Left cardiac atrium (tissue), 4 donors: ENCODE results near the gene RIOK1. TPM values are rescaled to one million over a fixed set of nuclear protein-coding genes. Genes with fewer than 3 reads are reported as not detected.
"Not testable (repeated sequence)": the region's sequence is repeated elsewhere in the genome, so short reads cannot be mapped to it uniquely, and the experiment has no call there.

ENCODE experiments used
- ATAC-seq, 2 donors: fragments of 200-7000 bp; cut with Tn5 transposase; one replicate each; pipeline ENCODE4 v1.9.1; 2020; ENCODE audit warnings: mild to moderate bottlenecking in 2 of 2, moderate library complexity in 2 of 2
- DNase-seq: peaks from one replicate; pipeline ENCODE4 v3.0.0-alpha.2; 2020
- intact Hi-C, 2 donors: fragments of 100-400 bp; cut with DNase I; formaldehyde crosslinking; loops; one replicate each; pipeline versions ENCODE4 v1.14.1 to v1.15.1; 2022 to 2023
- total RNA-seq, 2 donors: library from RNA; stranded (reverse); fragmentation: NEBNext Ultra II Directional; extraction: Animal tissue kit (Norgen Biotek cat#: 25700); gene quantifications; one replicate each; pipeline ENCODE4 v1.2.1, GENCODE V29; 2021
- donor health status: DM: no; HTN: yes; CAD: no.
- donor health status: DM: no; HTN: yes; CAD: no; lungs with severe emphysema.
- donor health status: DM: yes; HTN: yes; CAD: no.
- donor health status: Dilated cardiomyopathy.

The RIOK1 gene
- total RNA-seq, 2 donors from 2014 or later: 10.0 to 16.4 TPM

DNA sequence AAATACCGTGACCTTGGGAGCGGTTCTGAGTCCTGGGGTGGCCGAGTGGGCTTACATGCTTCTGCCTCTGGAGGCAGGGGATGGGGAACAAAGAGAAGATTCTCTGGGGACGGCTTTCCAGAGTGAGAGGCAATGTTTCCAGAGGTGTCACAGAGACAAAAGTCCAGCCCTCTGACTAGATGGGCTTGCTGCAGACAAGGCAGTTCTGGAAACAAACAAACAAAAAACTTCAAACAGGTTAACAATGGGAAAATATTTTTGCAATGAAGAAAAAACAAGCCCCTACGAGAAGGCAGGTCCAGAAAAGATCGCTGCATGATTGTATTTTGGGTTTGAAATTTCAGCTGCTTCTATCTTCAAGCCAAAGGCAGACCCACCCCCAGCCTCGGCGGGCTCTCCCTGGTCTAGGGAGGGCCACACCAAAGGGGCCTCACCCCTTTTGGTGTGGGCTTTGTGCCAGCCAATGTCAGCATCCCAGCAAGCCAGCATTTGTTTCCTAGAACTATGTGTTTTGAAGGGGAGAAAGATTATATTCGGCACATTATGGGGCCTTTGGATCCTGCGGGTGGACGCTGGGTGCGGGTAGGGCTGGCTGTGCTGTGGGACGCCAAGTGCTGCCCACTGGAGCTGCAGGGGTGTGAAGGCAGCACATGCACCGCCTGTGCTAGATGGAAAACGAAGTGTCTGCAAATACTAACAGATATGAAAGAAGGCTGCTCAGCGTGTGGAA, 42.9 kb downstream of the RIOK1 start:
- intact Hi-C loops: no loop called here
- peak; percentile 34 to 38 for ATAC-seq

DNA sequence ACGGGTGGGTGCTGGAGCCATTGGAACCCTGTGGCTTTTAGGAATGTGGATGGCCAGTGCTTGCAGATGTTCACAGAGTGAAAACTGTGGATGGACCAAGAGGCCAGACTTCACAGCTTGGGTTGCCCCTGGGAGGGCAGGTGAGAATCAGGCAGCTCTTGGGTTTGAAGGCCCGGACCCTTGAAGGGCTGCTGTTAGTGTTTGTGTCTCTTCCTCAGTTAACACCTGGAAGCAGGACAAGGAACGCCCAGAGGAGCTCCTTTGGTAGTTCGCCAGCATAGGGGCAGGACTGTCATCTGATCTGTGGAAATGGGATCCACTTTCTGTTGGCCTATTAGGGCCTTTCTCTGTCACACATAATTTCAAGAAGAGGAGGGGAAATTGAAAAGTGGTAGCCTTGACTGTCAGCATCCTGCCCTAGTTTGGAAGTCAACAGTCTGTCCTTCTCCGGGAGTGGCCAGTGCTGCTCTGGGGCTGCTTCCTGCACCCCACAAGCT, 43.6 kb downstream of the RIOK1 start:
- ATAC-seq (peak in 1 of 2 donors; percentile 12), DNase-seq (no peak)
- intact Hi-C loops: no loop called here

More for the DNA sequence above, 42.9 kb downstream of the RIOK1 start:
- DNase-seq: no peak

DNA sequence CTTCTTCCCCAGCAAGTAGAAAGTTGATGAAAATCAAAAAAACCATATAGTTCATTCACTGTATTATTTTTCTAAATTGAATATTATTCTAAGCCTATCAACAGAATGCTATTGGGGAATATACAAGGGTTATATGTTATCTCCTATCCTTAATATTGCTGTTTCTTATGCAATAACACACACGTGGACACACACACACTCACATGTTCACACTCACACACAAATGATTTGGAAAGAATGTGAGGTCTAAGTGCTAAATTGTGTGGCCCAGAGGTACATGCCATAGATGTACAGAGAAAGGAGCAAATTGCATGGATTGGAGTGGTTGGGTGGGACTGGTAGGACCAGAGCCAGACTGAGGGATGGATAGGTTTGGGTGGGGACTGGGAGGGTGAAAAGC, 45.1 kb downstream of the RIOK1 start:
- ATAC-seq (no peak), DNase-seq (no peak)
- intact Hi-C loops: no loop called here

DNA sequence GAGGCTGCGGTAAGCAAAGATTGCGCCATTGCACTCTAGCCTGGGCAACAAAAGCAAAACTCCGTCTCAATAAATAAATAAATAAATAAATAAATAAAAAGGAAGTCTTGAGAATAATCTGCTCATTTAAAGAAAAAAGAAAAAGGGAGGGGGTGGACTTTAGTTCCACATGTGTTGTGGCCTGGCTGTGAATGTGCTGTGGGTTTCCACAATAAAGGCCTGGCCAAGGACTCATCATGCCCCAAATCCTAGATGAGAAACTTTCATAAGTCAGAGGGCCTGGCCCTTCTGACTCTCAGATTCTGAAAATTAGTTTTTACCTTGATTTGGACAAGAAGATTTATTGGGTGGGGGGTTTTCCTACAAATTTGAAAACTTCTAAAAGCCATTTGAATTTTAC, 48.4 kb downstream of the RIOK1 start:
- DNase-seq: no peak
- intact Hi-C loops: no loop called here
- no peak for ATAC-seq

DNA sequence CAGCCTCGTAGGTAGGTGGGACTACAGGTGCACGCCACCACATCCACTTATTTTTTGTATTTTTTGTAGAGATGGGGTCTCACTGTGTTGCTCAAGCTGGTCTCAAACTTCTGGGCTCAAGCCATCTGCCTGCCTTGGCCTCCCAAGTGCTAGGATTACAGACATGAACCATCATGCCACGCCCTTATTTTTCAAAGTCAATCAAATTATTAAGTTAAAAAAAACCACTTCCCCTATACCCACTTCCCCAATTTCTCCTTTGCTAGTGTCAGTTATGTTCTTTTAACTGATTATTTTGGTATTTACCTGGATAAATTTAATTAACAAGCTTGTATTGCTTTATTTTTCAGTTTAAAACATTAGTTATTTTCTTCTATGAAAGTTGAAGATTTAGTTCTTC, 49.6 kb downstream of the RIOK1 start:
- intact Hi-C loops: no loop called here
- ATAC-seq: no peak
- no peak for DNase-seq

DNA sequence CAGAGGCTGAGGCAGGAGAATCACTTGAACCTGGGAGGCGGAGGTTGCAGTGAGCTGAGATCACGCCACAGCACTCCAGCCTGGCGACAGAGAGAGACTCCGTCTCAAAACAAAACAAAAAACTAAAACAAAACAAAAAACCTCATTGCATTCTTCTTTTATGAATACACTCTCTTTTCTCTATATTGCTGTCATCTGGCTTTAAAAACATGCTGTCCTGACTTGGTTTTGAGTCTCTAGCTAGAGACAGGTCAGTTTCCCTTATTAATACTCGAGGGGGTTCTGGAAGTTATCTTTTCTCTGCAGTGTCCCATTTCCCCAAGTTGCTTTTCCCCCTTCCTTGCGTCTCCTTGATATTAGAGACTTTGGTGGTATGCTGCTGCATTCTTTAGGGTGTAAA, 50.9 kb downstream of the RIOK1 start:
- no peak for ATAC-seq
- no peak for DNase-seq
- intact Hi-C loops: no loop called here

DNA sequence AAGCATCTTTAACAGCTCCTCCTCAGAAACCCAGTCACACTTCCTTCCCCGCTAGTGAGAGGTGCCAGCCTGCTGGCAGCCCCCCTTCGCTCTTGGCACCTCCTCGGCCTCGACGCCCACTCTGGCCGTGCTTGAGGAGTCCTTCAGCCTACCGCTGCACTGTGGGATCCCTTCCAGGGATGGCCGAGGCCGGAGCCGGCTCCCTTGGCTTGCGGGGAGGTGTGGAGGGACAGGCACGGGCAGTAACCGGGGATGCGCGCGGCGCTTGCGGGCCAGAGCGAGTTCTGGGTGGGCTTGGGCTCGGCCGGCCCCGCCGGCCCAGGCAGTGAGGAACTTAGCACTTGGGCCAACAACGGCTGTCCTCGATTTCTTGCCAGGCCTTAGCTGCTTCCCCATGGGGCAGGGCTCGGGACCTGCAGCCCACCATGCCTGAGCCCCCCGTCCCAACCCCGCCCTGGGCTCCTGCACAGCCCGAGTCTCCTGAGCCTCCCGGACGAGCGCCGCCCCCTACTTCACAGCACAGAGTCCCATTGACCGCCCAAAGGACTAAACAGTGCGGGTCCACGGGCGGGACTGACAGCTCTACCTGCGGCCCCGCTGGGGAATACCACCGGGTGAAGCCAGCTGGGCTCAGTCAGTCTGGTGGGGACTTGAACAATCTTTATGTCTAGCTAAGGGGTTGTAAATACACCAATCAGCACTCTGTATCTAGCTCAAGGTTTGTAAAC, 51.6 kb downstream of the RIOK1 start:
- intact Hi-C loops: no loop called here
- no peak for DNase-seq
- ATAC-seq: no peak

DNA sequence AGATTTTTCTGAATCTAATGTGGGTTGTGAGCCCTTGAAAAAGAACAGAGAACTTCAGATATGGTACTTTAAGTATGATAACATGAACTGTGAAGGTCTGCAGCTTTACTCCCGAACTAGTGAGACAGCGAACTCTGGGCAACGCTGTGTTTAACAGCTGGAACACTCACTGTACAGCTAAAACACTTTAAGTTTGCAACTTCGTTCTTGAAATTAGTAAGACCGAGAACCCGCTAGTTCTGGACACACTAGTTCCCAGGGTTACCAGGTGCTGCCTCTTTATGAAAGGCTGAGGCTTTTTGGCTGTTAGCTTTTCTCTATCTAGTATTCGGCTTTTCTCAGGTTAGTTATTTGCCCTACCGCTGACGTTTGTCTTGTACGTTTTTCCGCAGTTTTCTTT, 52.9 kb downstream of the RIOK1 start:
- intact Hi-C loops: no loop called here
- DNase-seq (no peak), ATAC-seq (no peak)

DNA sequence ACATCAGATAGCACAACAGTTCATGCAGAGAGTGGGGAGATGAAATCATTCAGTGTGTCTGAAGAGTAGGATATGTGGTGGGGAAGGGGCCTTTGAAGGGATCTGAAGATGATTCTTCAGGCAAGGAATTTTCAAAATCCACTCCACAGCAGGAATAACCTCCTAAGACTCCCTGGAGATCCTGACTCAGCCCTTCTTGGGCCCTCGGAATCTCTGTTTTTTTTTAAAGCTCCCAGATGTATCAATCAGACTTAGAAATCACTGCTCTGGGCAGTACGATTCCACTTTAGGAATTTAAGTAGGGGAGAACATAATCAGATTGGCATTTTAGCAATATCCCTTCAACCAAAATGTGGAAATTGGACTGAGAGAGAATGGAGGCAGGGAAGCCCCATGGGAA, 55.5 kb downstream of the RIOK1 start:
- intact Hi-C loops: no loop called here
- DNase-seq: no peak
- ATAC-seq: no peak

DNA sequence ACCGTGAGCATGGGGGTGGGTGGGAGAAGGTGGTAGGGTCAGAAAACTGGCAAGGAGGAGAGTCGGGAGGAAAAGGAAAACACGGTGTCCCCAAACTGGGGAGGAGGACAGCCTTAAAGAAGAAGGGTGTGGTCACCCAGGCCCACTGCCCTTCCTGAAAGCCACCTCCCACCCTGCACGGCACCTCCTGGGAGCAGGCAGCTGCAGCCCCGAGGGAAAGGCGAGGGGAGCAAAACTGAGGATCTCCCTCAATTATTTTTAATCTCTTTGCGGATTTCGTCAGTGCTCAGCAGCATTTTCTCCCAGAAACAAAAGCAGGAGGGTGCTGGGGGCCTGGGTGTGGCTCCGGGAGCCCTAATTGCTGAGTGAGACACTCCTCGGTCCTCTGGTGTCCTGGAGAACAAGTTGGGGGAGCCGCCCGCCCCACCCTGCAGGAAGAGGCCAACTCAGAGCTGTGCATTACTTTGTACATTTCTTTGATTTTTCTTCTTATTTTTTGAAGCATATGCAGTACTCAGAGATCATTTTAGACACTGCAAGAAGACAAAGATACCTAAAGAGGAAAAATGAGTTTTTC, 56.4 kb downstream of the RIOK1 start:
- intact Hi-C loops: no loop called here
- DNase-seq (no peak), ATAC-seq (no peak)

DNA sequence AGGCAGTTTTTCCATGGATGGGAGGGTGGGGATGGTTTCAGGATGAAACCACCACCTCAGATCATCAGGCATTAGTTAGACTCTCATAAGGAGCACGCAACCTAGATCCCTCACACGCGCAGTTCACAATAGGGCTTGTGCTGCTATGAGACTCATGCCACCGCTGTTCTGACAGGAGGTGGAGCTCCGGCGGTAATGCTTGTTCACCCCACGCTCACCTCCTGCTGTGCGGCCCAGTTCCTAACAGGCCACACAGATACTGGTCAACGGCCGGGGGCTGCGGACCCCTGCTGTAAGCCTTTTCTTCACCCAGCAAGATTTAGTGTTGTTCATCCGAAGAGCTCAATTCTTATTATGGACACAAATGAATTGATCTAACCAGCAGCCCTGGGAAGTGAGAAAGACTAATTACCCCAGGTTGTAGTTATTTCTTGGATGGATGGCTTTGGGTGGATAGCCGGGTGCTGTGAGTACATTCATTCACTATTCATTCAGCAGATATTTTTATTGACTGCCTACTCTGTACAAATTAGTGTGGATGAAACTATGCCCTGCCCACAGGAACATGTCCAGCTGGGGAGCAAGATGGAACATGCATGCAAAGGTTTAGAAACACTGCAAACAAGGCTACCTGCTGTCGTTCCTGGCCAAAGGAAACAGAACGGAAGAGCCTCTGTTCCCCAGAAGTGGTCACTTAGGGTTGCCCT, 57.2 kb downstream of the RIOK1 start:
- intact Hi-C loops: no loop called here
- DNase-seq: no peak
- ATAC-seq: peak in 1 of 2 donors; percentile 38

DNA sequence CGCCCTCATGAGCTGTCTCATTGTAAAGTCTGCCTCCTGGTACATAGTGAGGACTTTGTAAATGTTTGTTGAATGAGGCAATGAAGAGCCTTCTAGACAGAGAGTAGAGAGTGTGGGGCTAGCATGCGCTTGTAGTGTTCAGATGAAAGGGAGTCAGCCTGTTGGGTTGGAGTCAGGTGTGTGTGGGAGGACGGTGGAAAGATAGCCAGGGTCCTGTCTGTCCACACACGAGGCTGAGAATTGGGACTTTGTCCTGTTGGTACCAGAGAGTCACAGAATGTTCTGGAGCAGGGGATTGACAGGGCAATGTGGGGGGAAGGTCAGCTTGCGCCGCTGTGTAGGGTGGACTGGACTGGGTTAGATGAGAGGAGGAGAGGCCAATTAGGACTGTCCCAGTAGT, 58.6 kb downstream of the RIOK1 start:
- no peak for DNase-seq
- no peak for ATAC-seq
- intact Hi-C loops: no loop called here

DNA sequence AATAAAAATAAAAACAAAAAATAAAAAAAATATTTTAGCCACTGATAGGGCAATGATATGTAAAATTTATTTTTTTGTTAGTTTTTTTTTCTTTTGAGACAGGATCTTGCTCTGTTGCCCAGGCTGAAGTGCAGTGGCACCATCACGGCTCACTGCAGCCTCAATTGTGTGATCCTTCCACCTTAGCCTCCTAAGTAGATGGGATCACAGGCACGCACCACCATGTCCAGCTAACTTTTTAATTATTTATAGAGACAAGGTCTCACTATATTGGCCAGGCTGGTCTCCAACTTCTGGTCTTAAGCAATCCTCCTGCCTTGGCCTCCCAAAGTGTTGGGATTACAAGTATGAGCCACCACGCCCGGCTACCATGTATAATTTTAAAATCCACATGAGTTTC, 59.4 kb downstream of the RIOK1 start:
- ATAC-seq (no peak), DNase-seq (no peak)
- intact Hi-C loops: no loop called here

DNA sequence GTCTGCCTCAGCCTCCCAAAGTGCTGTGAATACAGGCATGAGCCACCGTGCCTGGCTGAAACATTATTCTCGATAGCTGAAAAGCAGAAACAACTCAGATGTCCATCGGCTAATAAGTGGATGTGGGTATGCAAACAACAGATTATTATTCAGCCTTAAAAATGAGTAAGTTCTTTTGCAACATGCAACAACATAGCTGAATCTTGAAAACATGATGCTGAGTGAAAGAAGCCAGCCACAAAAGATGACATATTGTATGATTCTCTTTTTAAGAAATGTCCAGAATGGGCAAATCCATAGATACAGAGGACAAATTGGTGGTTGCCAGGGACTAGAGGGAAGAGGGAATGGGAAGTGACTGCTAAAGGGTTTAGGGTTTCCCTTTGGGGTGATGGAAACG, 61.7 kb downstream of the RIOK1 start:
- no peak for DNase-seq
- ATAC-seq: no peak
- intact Hi-C loops: no loop called here

DNA sequence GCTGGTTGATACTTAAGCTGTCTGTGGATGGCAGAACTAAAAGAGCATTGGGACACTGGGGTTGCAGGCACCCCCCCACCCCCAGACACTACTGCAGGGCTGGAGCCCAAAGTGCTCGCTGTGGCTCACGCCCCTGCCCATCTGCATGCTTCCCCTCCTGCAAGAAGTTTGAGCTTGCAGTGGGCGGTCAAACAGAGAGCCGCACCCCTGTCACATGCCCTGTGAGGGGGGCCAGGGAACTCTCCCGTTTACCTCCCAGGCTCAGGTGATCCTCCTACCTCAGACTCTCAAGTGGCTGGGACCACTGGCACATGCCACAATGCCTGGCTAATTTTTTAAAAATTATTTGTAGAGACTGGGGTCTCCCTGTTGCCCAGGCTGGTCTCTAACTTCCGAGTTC, 63.3 kb downstream of the RIOK1 start:
- intact Hi-C loops: no loop called here
- ATAC-seq (no peak), DNase-seq (no peak)

DNA sequence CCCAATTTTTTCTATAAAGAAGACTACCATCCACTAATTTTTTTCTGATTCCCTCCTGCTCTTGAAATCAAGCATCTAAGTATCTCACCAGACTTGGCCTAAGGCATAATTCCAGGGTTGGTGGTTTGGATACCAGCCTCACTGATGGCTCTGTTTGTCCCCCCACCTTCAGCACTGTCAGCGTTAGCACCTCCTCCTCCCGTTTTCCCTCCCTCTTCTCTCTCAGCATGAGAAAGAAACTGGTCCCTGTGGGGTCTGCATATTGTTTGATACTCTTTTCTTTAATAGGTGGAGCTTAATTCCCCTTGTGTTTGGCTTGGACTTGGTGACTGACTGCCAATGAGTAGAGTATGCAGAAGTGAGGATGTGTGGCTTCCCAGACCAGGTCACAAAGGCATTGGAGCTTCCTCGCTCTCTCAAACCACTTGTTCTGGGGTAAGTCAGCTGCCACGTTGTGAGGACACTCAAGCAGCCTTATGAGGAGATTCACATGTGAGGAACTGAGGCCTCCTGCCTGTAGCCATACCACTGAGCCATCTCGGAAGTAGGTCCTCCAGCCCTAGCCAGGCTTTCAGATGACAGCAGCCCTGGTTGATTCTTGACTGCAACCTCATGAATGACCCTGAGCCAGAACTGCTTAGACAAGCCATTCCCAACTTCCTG, 65.2 kb downstream of the RIOK1 start:
- ATAC-seq (no peak), DNase-seq (no peak)
- intact Hi-C loops: no loop called here

DNA sequence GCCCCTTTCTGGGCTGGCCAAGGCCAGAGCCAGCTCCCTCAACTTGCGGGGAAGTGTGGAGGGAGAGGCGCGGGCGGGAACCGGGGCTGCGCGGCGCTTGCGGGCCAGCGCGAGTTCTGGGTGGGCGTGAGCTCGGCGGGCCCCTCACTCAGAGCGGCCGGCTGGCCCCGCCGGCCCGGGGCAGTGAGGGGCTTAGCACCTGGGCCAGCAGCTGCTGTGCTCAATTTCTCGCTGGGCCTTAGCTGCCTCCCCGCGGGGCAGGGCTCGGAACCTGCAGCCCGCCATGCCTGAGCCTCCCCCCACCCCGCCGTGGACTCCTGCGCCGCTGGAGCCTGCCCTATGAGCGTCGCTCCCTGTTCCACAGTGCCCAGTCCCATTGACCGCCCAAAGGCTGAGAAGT, 66.7 kb downstream of the RIOK1 start:
- intact Hi-C loops, DNase-seq, ATAC-seq: not testable (repeated sequence)

DNA sequence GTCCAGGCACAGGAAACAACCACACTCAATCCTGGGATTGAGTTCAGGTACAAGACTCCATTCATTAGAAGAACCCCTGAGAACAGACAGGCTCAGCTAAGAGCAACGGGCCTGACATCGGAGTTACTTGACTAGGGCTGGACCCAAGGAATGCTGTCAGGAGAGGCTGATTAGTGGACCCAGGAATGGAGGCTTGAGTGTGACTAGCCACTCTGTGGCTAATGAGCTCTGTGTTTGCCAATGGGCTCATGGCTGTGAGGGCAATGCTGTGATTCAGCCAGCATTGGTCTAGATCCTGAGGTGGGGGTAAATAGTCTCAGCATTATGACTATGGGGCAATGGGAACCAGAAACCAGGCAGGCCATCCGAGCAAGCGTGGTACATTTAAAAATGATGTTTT, 71.8 kb downstream of the RIOK1 start:
- ATAC-seq: no peak
- intact Hi-C loops: no loop called here
- DNase-seq: no peak

DNA sequence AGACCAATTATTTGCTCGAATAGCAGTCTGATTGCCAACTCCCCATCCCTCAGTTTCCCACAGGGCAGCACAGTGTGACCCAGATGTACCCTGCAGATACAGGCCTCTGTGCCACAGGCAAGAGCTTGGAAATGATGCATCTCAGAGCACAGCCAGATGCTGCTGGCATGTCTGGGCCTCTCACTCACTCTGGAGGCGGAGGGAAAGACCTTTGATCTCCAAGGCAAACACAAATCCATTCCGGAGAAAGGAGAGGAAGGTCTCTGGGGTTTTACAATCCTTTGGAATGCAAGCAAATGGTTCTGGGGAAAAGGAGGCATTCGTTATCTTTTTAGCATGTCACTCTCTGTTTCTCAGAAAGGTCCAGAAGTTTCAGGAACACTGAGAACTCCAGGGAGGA, 74.2 kb downstream of the RIOK1 start:
- intact Hi-C loops: no loop called here
- DNase-seq: no peak
- no peak for ATAC-seq
